HG02981 (cell line): ENCODE results near the gene CSRP1.

Experiments used
- ATAC-seq: cut with Tn5 transposase; IDR thresholded peaks from one replicate; pipeline ENCODE4 v1.9.1; 2021; ENCODE audit warnings: mild to moderate bottlenecking, moderate library complexity; ENCODE audit not compliant: unreplicated experiment

CSRP1 gene

DNA sequence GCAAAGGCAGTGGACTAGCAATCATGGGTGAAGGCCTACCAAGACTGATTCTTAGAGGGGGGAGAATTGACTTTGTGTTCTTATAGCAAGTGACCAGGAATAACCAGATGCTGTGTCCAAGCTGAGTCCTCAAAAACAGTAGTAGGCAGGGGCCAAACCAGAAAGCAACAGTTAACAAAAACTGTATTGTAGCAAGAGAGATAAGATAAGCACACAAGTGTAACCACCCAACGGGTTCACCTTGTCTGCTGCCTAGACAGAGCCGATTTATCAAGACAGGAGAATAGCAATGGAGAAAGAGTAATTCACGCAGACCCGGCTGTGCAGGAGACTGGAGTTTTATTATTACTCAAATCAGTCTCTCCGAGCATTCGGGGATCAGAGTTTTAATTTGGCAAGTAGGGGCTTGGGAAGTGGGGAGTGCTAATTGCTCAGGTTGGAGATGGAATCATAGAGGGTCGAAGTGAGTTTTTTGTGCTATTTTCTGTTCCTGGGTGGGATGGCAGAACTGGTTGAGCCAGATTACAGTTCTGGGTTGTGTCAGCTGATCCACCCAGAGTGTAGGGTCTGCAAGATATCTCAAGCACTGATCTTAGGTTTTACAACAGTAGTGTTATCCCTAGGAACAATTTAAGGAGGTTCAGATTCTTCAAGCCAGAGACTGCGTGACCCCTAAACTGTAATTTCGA is 8.3 kb upstream of the CSRP1 start:
- ATAC-seq = no peak

GRCh38 chr1:201514466-201514865 is 7.5 kb upstream of the CSRP1 start:
- ATAC-seq = no peak

DNA sequence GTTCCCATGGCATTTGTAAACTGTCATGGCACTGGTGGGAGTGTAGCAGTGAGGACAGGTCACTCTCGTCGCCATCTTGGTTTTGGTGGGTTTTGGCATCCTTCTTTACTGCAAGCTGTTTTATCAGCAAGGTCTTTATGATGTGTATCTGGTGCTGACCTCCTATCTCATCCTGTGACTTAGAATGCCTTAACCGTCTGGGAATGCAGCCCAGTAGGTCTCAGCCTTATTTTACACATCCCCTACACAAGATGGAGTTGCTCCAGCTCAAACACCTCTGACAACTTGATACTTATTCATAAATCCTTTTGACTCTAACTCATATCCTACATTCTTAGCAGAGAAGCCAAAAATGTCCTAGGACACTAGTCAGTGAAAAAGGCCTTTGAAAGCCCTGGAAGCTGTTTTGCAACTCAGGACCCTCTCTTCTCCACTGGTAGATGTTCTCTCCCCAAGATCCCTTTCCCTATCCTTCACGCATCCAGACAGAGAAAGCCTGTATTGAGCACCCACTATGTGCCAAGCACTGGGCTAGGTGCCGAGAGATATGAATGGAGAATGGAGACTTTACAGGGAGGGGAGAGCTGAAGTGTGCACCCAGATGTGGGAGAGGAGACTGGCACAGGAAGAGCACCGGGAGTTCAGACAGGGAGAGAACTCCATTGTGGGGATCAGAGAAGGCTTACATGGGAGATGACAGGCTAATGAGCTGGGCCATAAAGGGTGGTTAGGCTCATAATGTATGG is 6.7 kb upstream of the CSRP1 start:
- no peak for ATAC-seq

DNA sequence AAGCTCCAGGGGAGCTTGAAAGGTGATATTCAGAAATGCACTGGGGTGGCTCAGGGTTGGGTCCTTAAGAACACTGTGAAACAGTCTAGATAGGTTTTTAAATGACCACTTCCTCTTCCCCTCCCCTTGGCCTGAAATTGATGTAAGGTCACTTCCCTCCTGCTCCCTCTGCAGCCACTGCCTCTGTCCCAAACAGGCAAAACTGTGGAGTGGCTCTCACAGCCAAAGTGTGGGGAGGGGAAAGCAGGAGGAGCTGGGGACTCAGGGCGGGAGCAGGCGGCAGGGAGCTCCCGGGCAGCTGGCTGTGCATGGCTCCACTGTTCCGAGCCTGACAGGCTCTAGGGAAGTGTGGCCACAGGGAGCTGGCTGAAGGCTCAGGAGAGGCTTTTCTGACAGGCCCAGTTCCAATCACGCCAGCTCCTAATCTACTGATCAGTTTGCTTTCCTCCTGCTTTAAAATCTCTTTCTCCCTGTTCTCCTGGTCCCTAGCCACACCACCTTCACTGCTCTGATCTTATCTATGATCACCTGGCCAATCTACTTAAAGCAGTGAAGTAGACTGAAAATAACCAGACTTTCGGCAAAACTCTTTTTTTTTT is 5.1 kb upstream of the CSRP1 start:
- ATAC-seq = no peak

- ATAC-seq = no peak
Measured at GRCh38 chr1:201511396-201511940, 4.5 kb upstream of the CSRP1 start.

GRCh38 chr1:201510734-201511133 is 3.8 kb upstream of the CSRP1 start:
- ATAC-seq = no peak

- ATAC-seq = no peak
Measured at GRCh38 chr1:201509601-201510374, 2.9 kb upstream of the CSRP1 start.

- no peak for ATAC-seq
Measured at GRCh38 chr1:201508809-201509208, 1.9 kb upstream of the CSRP1 start.

GRCh38 chr1:201507360-201507675 is 395 bp upstream of the CSRP1 start:
- ATAC-seq = peak; percentile 3

DNA sequence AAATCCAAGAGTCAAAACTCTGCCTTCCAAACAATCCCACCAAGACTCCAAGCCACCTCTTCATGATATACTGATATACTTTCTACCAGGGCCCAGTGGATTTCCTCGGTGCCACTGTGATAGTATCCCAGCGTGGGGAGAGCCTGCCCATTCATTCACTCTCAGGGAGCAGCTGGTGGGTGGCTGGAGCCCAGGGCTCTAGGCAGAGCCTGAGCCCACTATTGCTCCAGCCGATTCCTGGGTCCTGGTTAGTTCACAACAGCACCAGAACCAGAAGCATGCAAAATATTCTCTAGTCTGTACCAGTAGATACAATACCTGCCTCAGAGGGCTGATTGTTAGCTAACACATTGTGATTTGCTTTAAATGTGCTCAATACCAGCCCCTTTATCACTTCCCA is 831 bp downstream of the CSRP1 start:
- no peak for ATAC-seq

GRCh38 chr1:201505503-201505890 is 1.4 kb downstream of the CSRP1 start:
- ATAC-seq = no peak

GRCh38 chr1:201504799-201505502 is 2.0 kb downstream of the CSRP1 start:
- ATAC-seq = no peak

DNA sequence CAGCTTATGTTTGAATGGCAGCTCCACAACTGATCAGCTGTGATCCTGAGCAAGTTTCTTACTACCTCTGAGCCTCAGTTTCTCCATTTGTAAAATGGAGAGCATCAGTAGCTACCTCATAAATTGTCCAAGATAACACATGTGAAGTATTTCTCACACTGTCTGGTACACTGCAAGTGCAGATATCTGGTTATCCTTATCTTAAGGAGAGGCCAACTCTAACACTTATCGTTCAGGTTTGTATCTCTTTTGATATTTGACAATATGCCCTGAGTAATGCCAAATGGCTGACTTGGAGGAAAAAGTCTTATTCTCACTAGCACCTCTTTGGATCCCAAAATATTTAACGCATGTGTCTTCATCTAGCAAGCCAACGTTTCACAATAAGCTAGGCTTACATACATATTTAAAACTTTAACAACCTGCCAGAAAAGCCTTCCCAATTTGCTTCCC is 2.7 kb downstream of the CSRP1 start:
- no peak for ATAC-seq

- no peak for ATAC-seq
Measured at GRCh38 chr1:201503397-201504176, 3.3 kb downstream of the CSRP1 start.

- no peak for ATAC-seq
Measured at GRCh38 chr1:201502511-201502857, 4.4 kb downstream of the CSRP1 start.

DNA sequence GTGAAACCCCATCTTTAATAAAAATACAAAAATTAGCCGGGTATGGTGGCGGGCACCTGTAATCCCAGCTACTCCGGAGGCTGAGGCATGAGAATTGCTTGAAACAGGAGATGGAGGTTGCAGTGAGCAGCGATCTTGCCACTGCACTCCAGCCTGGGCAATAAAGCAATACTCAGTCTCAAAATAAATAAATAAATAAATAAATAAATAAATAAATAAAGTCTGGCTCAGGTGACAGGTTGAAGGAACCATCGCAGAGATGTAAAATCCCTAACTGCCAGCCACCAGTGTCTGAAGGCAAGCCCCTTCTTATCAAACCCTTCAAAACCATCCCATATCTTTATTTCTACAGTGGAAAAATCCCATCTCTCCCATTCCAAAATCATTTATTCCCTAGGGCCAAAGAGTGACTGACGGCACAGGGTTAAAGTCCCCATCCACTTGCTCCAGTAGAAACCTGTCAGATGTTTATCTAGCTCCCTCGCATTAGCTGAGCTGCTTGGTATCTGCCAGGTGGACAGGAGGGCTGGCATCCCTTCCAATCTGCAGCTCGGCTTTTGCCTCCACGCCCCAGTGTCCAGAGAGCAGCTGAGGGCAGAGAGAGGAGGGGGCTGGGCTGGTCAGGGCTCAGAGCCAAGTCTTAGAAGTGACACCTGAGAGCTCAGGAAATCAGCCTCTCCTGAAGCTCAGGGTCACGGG is 5.0 kb downstream of the CSRP1 start:
- ATAC-seq = no peak

- ATAC-seq = no peak
Measured at GRCh38 chr1:201501144-201501543, 5.8 kb downstream of the CSRP1 start.

GRCh38 chr1:201500670-201501120 is 6.2 kb downstream of the CSRP1 start:
- ATAC-seq = no peak
